Activated naive CD4-positive, alpha-beta T cell treated with anti-CD3 and anti-CD28 coated beads for 36 hours (primary cell): ENCODE data around the gene ELOF1. TPM values are rescaled to one million over a fixed set of nuclear protein-coding genes. Genes with fewer than 3 reads are reported as not detected.
"Not testable (repeated sequence)": the region's sequence is repeated elsewhere in the genome, so short reads cannot be mapped to it uniquely, and the experiment has no call there.

Source experiments
- CTCF ChIA-PET: fragments of 350-600 bp; sonication (Branson Sonifier 250); formaldehyde crosslinking; loops from one replicate; lab custom pipeline; 2021; ENCODE audit warnings: antibody characterized with exemption; lab: Charles Lee
- DNase-seq: peaks from one replicate; pipeline ENCODE4 v3.0.0-alpha.2; 2020
- H3K27ac Mint-ChIP-seq: one replicate; pipeline ENCODE4 v1.8.0; 2021; ENCODE audit warnings: mild to moderate bottlenecking, mixed read lengths
- H3K27me3 Mint-ChIP-seq: one replicate; pipeline ENCODE4 v1.8.0; 2021; ENCODE audit warnings: low read depth, mixed read lengths
- H3K36me3 Mint-ChIP-seq: one replicate; pipeline ENCODE4 v1.8.0; 2021; ENCODE audit warnings: low read depth, mixed read lengths
- H3K4me1 Mint-ChIP-seq: one replicate; pipeline ENCODE4 v1.8.0; 2021; ENCODE audit warnings: low read depth, mixed read lengths
- H3K4me3 Mint-ChIP-seq: one replicate; pipeline ENCODE4 v1.8.0; 2021; ENCODE audit warnings: mild to moderate bottlenecking, moderate library complexity, mixed read lengths
- H3K9me3 Mint-ChIP-seq: one replicate; pipeline ENCODE4 v1.8.0; 2021; ENCODE audit warnings: mixed read lengths
- intact Hi-C: fragments of 100-400 bp; cut with micrococcal nuclease; formaldehyde crosslinking; loops from one replicate; pipeline ENCODE4 v1.15.1; 2023
- total RNA-seq, 2 experiments: library from RNA; stranded (reverse); gene quantifications; one replicate each; pipeline ENCODE4 v1.2.3, GENCODE V29; 2021

ELOF1 gene
- total RNA-seq, 2 experiments from 2014 or later, result 33.0 to 33.4 TPM

DNA sequence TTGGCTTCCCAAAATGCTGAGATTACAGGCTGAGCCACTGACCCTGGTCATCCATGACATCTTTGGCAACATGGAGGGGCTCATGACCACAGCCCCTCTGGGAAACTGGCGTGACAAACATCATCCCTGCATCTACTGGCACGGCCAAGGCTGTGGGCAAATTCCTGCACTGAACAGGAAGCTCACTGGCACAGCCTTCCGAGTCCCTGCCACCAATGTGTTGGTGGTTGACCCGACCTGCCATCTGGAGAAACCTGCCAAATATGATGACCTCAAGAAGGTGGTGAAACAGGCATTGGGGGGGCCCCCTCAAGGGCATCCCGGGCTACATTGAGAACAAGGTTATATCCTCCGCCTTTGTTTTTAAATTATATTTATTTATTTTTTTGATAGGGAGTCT, 27.3 kb upstream of the ELOF1 start:
- Mint-ChIP-seq H3K4me3 (no peak overlapping the region), H3K4me1 (peaks cover 13% of the 10 kb centered on the region), H3K9me3 (no peaks in the 10 kb centered on the region), H3K36me3 (no peaks in the 10 kb centered on the region), H3K27ac (no peak overlapping the region), H3K27me3 (no peaks in the 10 kb centered on the region)
- no peak for DNase-seq
- intact Hi-C loops, result loop anchor here (2.0 to 5.0 kb wide), 4 partner anchors 58 to 294 kb away; partner anchors contain the start of genes ECSIT and ELAVL3
- CTCF ChIA-PET, result interaction anchor here (0.7 to 3.3 kb wide), 4 partner anchors 19 to 103 kb away, joined by 3 to 14 read pairs (median 3); partner anchors contain the start of gene ELOF1

- peak overlapping the region; percentile 51 for H3K4me3 Mint-ChIP-seq
- no peaks in the 10 kb centered on the region for H3K36me3 Mint-ChIP-seq
- intact Hi-C loops, result loop anchor here (1.0 to 5.0 kb wide), 4 partner anchors 16 to 484 kb away; partner anchors contain the start of genes ZNF627 and ZNF653
- no peaks in the 10 kb centered on the region for H3K27me3 Mint-ChIP-seq
- H3K27ac Mint-ChIP-seq, result peak overlapping the region; percentile 95
- peaks cover 29% of the 10 kb centered on the region for H3K4me1 Mint-ChIP-seq
- DNase-seq, result peak; percentile 82
- H3K9me3 Mint-ChIP-seq, result no peaks in the 10 kb centered on the region
- CTCF ChIA-PET, result interaction anchor here (1.2 to 6.6 kb wide), 2 partner anchors 11 to 22 kb away, joined by 3 to 60 read pairs; partner anchors contain the start of gene ELOF1
Observed at GRCh38 chr19:11581740-11582139, 22.7 kb upstream of the ELOF1 start.

DNA sequence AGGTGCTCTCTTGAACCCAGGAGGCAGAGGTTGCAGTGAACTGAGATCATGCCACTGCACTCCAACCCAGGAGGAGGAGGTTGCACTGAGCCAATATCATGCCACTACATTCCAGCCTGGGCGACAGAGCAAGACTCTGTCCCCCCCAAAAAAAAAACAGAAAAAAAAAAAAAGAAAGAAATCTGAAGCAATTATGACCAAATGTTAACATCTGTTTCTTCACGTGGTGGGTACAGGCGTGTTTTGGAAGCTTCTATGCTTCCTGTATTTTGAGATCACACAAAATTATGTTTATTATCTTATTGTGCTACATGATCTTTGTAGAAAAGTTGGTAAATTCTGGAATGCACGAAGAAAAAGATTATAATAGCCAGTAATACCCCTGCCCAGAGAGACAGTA, 21.1 kb upstream of the ELOF1 start:
- Mint-ChIP-seq H3K27ac (no peak overlapping the region), H3K27me3 (no peaks in the 10 kb centered on the region), H3K36me3 (no peaks in the 10 kb centered on the region), H3K4me3 (no peak overlapping the region), H3K4me1 (peaks cover 29% of the 10 kb centered on the region), H3K9me3 (no peaks in the 10 kb centered on the region)
- CTCF ChIA-PET, result interaction anchor here (1.0 to 6.6 kb wide), 3 partner anchors 17 to 44 kb away, joined by 3 to 60 read pairs (median 4); partner anchors contain the start of gene ELOF1
- intact Hi-C loops, result loop anchor here (5.0 kb wide), 1 partner anchor 483 kb away; no protein-coding TSS in a partner anchor
- DNase-seq, result no peak

DNA sequence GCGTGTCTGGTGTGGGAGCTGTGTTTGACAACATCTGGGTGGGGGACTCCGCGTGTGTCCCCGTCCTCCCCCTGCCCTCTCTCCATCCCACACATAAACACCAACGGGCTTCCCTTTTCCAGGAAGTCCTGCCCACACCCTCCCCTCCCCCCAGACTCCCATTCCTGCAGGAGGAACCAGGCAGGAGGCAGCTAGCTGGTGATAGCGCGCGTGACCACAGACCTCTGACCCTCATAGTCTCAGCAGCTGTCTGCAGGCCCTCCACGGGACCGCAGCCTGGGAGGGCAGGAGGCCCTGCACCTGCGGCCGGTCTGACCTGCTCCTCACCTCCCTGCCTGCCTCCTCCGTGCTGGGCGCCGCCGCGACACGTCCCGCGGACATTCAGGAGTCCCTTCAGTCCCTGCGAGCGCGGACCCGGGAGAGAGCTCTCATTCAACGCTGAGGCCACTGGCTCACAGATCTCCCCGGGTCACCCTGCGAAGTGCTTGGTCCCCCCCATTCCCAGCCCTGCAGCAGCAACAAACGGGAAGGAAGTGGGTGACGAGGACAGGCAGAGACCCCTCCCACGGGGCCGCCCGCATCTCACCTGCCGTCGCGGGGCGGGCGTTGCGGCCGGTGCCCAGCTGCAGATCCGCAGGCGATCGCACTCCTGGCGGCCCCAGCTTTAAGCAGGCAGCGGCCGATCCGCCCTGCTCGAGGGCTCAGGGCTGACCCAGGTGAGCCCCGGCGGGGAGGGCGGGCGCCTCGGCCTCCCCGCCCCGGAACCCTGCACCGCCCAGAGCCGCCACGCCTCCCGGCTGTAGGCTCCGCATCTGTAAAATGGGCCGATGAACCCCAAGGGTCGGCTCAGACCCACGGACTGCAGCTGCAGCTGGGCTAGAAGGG, 19.5 kb upstream of the ELOF1 start:
- intact Hi-C loops, result no loop called here
- CTCF ChIA-PET, result interaction anchor here (0.6 to 6.6 kb wide), 3 partner anchors 10 to 96 kb away, joined by 3 to 60 read pairs (median 5); partner anchors contain the start of gene ELOF1
- Mint-ChIP-seq H3K4me3 (peak overlapping the region; percentile 71), H3K27me3 (no peaks in the 10 kb centered on the region), H3K36me3 (no peaks in the 10 kb centered on the region), H3K9me3 (no peaks in the 10 kb centered on the region), H3K27ac (no peak overlapping the region), H3K4me1 (peaks cover 29% of the 10 kb centered on the region)
- peak; percentile 41 for DNase-seq

DNA sequence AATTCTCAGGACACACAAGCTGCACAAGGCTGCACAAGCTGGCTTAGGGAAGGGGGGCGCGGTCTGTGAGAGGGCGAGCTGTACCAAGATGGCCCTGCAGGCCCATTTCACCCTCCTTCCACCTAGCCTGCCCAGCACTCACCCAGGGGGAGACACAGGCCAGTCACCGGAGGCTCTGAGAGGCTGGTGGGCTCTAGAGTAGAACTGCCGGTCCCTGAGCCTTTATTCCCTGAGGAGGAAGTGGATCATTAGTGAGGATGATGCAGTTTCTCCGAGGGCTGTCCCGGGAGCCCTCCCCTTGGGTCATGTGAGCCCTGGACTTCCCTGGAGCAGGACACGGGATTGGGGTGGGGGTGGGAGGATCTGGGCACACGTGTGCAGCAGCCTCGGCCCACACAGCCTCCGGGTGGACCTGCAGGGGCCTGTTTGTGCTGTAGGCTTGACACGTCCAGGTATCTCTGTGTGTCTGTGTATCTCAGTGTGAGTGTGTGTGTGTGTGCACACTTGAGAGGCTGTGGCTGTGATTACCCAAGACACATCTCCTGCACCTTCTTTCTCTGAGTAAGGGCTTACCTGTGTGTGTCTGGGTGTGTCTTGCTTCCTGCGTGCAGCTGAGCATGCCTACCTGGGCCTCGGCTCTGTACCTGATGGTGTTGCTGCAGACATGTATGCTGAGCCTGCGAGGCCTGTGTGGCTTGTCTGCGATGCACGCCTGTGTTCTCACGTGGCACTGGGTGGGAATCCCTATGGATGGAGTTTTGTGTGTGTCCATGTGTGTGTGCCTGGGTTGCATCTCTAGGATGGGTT, 18.6 kb upstream of the ELOF1 start, which contains the start of gene ACP5:
Gene ACP5 (minus strand): TSS at position 195 of the 807 bp plus-strand sequence. CDS start 328 bp downstream, outside the sequence.
- no peaks in the 10 kb centered on the region for H3K9me3 Mint-ChIP-seq

GRCh38 chr19:11576227-11576626, 17.2 kb upstream of the ELOF1 start:
- CTCF ChIA-PET, result interaction anchor here (1.0 kb wide), 1 partner anchor 16 kb away, joined by 6 read pairs; no protein-coding TSS in a partner anchor
- Mint-ChIP-seq H3K4me3 (no peak overlapping the region), H3K4me1 (peaks cover 20% of the 10 kb centered on the region), H3K36me3 (no peaks in the 10 kb centered on the region), H3K27me3 (no peaks in the 10 kb centered on the region), H3K27ac (no peak overlapping the region), H3K9me3 (no peaks in the 10 kb centered on the region)
- intact Hi-C loops, result no loop called here
- no peak for DNase-seq

More for the DNA sequence above, 18.6 kb upstream of the ELOF1 start, which contains the start of gene ACP5:
- intact Hi-C loops, result no loop called here
- Mint-ChIP-seq H3K4me3 (peak within 1 kb of the TSS; percentile 63), H3K36me3 (no peaks in the 10 kb centered on the region), H3K27me3 (no peaks in the 10 kb centered on the region), H3K4me1 (peaks cover 29% of the 10 kb centered on the region), H3K27ac (no peak within 1 kb of the TSS)
- CTCF ChIA-PET, result interaction anchor here (0.6 to 6.6 kb wide), 3 partner anchors 10 to 95 kb away, joined by 3 to 60 read pairs (median 5); partner anchors contain the start of gene ELOF1
- DNase-seq, result no peak

DNA sequence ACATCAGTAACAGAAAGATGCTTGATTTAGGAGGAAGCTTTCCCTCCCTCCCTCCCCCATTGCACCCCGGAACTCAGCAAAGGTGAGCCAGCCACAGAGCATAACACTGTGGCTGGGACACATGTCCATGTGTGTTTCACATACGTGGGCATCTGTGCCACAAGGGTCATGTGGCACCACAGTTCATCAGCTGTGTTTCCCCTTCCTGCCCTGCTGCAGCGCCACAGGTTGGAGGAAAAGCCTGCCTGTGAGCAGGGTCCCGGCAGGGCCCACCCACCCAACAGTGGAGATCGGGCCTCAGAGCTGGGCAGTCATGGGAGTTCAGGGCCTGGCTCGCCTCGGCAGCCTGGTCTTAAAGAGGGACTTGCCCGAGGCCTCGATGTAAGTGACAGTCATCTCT, 15.7 kb upstream of the ELOF1 start:
- Mint-ChIP-seq H3K27me3 (no peaks in the 10 kb centered on the region), H3K36me3 (no peaks in the 10 kb centered on the region), H3K9me3 (no peaks in the 10 kb centered on the region), H3K4me3 (no peak overlapping the region), H3K4me1 (peaks cover 11% of the 10 kb centered on the region), H3K27ac (no peak overlapping the region)
- intact Hi-C loops, result no loop called here
- CTCF ChIA-PET, result no interaction called here
- no peak for DNase-seq

- H3K4me1 Mint-ChIP-seq, H3K36me3 Mint-ChIP-seq, intact Hi-C loops, H3K27me3 Mint-ChIP-seq, DNase-seq, H3K27ac Mint-ChIP-seq, H3K9me3 Mint-ChIP-seq, H3K4me3 Mint-ChIP-seq: not testable (repeated sequence)
- CTCF ChIA-PET, result interaction anchor here (0.6 to 2.2 kb wide), 2 partner anchors 13 to 143 kb away, joined by 5 read pairs; no protein-coding TSS in a partner anchor
Observed at GRCh38 chr19:11573763-11574162, 14.7 kb upstream of the ELOF1 start.

DNA sequence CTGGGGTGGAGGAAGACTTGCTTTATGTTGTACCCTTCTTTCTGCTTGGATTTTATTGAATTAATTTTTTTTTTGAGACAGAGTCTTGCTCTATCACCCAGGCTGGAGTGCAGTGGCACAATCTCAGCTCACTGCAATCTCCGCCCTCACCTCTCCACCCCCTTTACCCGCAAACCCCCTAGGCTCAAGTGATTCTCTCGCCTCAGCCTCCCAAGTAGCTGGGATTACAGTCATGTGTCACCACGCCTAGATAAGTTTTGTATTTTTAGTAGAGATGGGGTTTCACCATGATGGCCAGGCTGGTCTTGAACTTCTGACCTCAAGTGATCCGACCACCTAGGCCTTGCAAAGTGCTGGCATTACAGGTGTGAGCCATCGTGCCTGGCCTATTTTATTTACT, 14.3 kb upstream of the ELOF1 start:
- H3K27me3 Mint-ChIP-seq, H3K4me3 Mint-ChIP-seq, H3K27ac Mint-ChIP-seq, H3K36me3 Mint-ChIP-seq, H3K4me1 Mint-ChIP-seq, H3K9me3 Mint-ChIP-seq, DNase-seq, intact Hi-C loops: not testable (repeated sequence)
- CTCF ChIA-PET, result interaction anchor here (0.6 to 2.2 kb wide), 2 partner anchors 12 to 143 kb away, joined by 5 read pairs; no protein-coding TSS in a partner anchor

GRCh38 chr19:11570039-11570462, 11.0 kb upstream of the ELOF1 start:
- CTCF ChIA-PET, result no interaction called here
- Mint-ChIP-seq H3K36me3 (peaks cover 2% of the 10 kb centered on the region), H3K9me3 (no peaks in the 10 kb centered on the region), H3K27me3 (no peaks in the 10 kb centered on the region), H3K27ac (no peak overlapping the region), H3K4me3 (no peak overlapping the region), H3K4me1 (peaks cover 3% of the 10 kb centered on the region)
- no peak for DNase-seq
- intact Hi-C loops, result no loop called here

- Mint-ChIP-seq H3K4me1 (peaks cover 7% of the 10 kb centered on the region), H3K27me3 (no peaks in the 10 kb centered on the region), H3K27ac (no peak overlapping the region), H3K4me3 (no peak overlapping the region), H3K9me3 (no peaks in the 10 kb centered on the region), H3K36me3 (peaks cover 2% of the 10 kb centered on the region)
- DNase-seq, result no peak
- intact Hi-C loops, result no loop called here
- CTCF ChIA-PET, result interaction anchor here (0.9 kb wide), 1 partner anchor 29 kb away, joined by 3 read pairs; no protein-coding TSS in a partner anchor
Observed at GRCh38 chr19:11566164-11566563, 7.1 kb upstream of the ELOF1 start.
